ENCODE measurements around the gene ST6GALNAC3.

- TF ChIP-seq CTCF (IDR thresholded peaks at IDR 0.05) (no peak), POLR2A (IDR thresholded peaks at IDR 0.05) (no peak)
Measured at GRCh38 chr1:76161451-76161850, 86.9 kb downstream of the ST6GALNAC3 start.

Data from testis (tissue), 2 donors.